GM19467 (cell line): ENCODE results near the gene DYSF.

Source experiments
- ATAC-seq: cut with Tn5 transposase; IDR thresholded peaks from one replicate; pipeline ENCODE4 v1.9.1; 2021; ENCODE audit warnings: mild to moderate bottlenecking, moderate library complexity; ENCODE audit not compliant: unreplicated experiment

Gene DYSF

GRCh38 chr2:71700658-71701397 lies 247.5 kb downstream of the DYSF start:
- ATAC-seq, result no peak

- no peak for ATAC-seq
These were observed 249.0 kb downstream of the DYSF start for GRCh38 chr2:71702071-71702970.

GRCh38 chr2:71702971-71703898 lies 249.9 kb downstream of the DYSF start:
- no peak for ATAC-seq

GRCh38 chr2:71704131-71704561 lies 250.8 kb downstream of the DYSF start:
- ATAC-seq, result no peak

- no peak for ATAC-seq
These were observed 251.3 kb downstream of the DYSF start for GRCh38 chr2:71704688-71705087.

GRCh38 chr2:71705171-71705960 lies 252.0 kb downstream of the DYSF start:
- ATAC-seq, result no peak

GRCh38 chr2:71706121-71706520 lies 252.8 kb downstream of the DYSF start:
- no peak for ATAC-seq

- ATAC-seq, result no peak
These were observed 253.5 kb downstream of the DYSF start for GRCh38 chr2:71706836-71707235.

GRCh38 chr2:71710367-71711132 lies 257.2 kb downstream of the DYSF start:
- no peak for ATAC-seq

- ATAC-seq, result no peak
These were observed 257.9 kb downstream of the DYSF start for GRCh38 chr2:71711133-71711855.

- no peak for ATAC-seq
These were observed 258.9 kb downstream of the DYSF start for GRCh38 chr2:71712158-71712818.

- no peak for ATAC-seq
These were observed 260.5 kb downstream of the DYSF start for GRCh38 chr2:71713581-71714580.

- ATAC-seq, result no peak
These were observed 261.4 kb downstream of the DYSF start for GRCh38 chr2:71714601-71715240.

GRCh38 chr2:71715241-71715750 lies 261.9 kb downstream of the DYSF start:
- no peak for ATAC-seq

GRCh38 chr2:71715951-71716696 lies 262.8 kb downstream of the DYSF start:
- ATAC-seq, result no peak
